Bronchial epithelial cell (primary cell): ENCODE measurements around the gene SEMA3F. TPM values are rescaled to one million over a fixed set of nuclear protein-coding genes. Genes with fewer than 3 reads are reported as not detected.
A peak's percentile ranks its signal among the peaks of the same experiment; 100 is the strongest.

ENCODE experiments used
- DNase-seq: peaks from one replicate; pipeline ENCODE4 v3.0.0-alpha.2; 2010; ENCODE audit warnings: low read depth
- FAIRE-seq: peaks from 2 replicates; lab custom pipeline; 2011; peaks lifted over from hg19 to GRCh38; lab: Jason Lieb, UNC
- H3K27me3 ChIP-seq: 2 replicates; pipeline ENCODE4 v1.5.1; 2011; ENCODE audit warnings: low read length; ENCODE audit not compliant: control insufficient read depth, insufficient read depth
- H3K36me3 ChIP-seq: 2 replicates; pipeline ENCODE4 v1.5.1; 2011; ENCODE audit warnings: low read length; ENCODE audit not compliant: control insufficient read depth, insufficient read depth
- H3K4me3 ChIP-seq: 2 replicates; pipeline ENCODE4 v1.5.1; 2011; ENCODE audit warnings: mild to moderate bottlenecking, low read depth, low read length, control low read depth
- CTCF ChIP-seq: IDR thresholded peaks from 2 replicates; pipeline ENCODE4 v1.5.1; 2011; ENCODE audit warnings: mild to moderate bottlenecking, moderate library complexity, low read length, control low read depth, inconsistent platforms; ENCODE audit not compliant: insufficient read depth, severe bottlenecking
- total RNA-seq: library from RNA; depleted of rRNA; stranded (reverse); fragments of >200 nt; gene quantifications from 2 replicates; pipeline ENCODE4 v1.2.1, GENCODE V29; 2014

SEMA3F gene
- total RNA-seq, 1 donor from 2014 or later: 35.5 TPM

- Histone ChIP-seq H3K4me3 (no peak overlapping the region), H3K27me3 (no peaks in the 10 kb centered on the region), H3K36me3 (peaks cover 40% of the 10 kb centered on the region)
- FAIRE-seq (peak; percentile 13), DNase-seq (peak; percentile 75)
- TF ChIP-seq CTCF: no peak
Observed at GRCh38 chr3:50161320-50161719, 6.2 kb downstream of the SEMA3F start.

DNA sequence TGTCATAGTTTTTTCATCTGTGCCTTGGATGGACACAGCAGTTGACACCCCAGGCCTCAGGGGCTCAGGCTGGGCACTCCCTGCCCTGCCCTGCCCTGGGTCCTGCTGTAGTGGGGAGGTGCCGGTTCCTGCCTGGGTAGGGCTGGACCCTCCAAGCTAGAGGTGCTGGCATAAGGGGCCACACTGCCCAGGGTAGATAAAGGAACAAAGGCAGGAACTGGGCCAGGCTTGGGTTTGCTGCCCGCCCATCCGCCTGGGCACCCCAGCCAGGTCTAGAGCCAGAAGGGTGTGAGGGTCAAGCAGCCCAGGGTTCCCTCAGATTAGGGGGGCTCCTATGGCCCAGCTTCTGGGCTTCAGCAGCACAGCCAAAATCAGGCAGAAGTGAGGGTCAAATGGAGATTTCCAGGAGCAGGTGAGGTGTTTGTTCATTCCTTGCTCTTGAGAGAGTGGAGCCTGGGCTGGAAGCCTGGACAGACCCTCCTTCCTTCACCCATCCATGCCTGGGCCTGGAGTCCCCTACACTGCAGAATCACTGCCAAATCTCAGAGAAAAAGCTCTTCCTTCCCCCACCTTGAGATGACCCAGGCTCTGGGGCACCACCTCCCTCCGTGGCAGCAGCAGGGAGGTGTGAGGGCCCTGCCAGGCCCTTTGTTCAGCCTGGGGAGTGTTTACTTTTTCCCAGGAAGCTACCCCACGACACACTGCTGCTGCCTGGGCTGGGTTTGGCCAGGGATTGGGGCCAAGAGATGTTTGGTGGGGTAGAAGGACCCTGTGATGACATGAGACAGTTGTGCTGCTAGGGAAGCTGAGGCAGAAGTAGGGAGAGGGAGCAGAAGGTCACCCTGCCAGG lies 7.1 kb downstream of the SEMA3F start:
- peaks cover 46% of the 10 kb centered on the region for H3K36me3 ChIP-seq
- no peak for TF ChIP-seq CTCF
- DNase-seq (no peak), FAIRE-seq (no peak)
- H3K27me3 ChIP-seq: no peaks in the 10 kb centered on the region
- no peak overlapping the region for H3K4me3 ChIP-seq

DNA sequence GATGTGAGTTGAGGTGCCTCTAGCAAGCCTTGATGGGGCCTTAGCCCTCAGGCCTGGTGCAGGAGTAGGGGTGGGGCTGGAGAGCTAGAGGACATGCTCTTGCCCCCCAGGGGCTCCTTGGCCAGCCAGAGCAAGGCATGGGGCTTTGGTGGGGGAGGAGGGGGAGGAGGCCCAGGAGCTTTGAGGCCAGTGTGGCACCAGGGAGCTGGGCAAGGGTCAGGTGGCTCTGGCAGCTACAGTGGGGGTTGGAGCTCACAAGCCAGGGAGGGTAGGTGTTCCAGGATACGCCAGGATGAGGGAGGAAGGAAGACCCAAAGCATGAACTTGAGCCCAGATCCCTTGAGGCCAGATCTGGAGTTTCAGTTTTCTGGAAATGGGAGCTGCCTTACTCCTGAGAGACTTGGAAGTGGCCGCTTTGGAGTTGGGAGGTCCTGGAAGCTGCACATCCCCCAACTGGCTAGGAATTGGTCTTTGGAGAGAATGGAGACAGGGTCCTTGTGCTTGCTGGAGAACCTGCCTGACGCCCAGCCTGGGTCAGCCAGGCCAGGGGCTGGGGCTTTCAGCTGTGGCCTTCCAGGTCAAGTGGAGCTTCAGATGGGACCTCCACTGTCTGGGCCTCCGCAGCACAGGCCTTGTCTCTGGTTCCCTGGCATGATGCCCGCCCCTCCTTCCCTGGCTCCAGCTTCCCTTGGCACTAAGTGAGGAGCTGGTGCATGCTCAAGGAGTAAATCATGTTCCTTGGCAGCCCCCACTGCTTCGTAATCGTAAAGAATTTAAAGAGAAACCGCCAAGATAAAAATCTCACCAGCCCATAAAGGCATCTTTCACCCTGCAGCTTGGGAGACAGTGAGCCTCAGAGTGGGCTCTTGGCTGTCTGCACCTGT lies 8.7 kb downstream of the SEMA3F start:
- FAIRE-seq: no peak
- Histone ChIP-seq H3K27me3 (no peaks in the 10 kb centered on the region), H3K36me3 (peaks cover 55% of the 10 kb centered on the region), H3K4me3 (no peak overlapping the region)
- DNase-seq: peak; percentile 88
- TF ChIP-seq CTCF: no peak

GRCh38 chr3:50164481-50164880 lies 9.4 kb downstream of the SEMA3F start:
- Histone ChIP-seq H3K27me3 (no peaks in the 10 kb centered on the region), H3K36me3 (peaks cover 57% of the 10 kb centered on the region), H3K4me3 (no peak overlapping the region)
- peak; percentile 89 for FAIRE-seq
- TF ChIP-seq CTCF: no peak
- DNase-seq: no peak

DNA sequence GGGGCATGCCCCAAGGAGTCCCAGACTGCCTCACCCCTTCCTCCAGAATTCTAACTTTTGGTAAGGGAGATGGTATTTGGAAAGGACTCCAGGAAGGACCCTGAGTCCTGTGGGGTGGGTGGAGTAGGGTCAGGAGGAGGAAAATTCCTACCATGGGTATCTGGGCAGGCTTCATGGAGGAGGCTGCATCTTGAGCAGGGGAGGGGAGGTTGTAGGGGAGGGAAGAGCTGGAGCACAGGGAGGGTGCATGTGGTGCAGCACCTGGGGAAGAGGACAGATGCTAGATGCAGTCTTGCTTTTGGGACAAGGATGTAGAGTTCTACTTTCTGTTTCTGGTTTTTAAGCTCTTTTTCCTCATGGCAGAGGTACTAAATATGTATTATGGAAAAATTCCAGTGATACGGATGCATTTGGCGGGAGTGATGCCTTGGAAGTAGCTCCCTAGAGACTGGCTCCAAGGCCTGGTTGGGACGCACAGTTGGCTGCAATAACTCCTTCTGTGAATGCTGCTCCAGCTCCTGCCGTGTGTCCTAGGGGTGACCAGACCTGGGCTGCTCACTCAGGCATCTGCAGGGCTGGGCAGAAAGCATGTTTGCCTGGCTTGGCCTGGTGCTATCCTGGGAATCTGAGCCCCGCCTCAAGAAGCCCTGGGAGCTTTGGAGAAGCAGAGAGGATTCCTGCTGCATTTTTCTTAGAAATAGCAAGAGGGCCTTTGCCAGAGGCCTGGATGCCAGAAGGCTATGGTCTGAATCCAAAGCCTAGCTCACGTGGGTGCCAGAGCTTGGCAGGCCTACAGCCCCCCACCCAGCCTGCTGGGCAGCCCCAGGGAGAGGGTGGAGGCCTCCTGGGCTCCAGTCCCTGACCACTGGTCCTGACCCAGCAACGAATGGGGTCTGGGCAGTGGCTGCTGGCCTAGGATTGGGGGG lies 10.1 kb downstream of the SEMA3F start:
- no peak overlapping the region for H3K4me3 ChIP-seq

More for the DNA sequence above, 10.1 kb downstream of the SEMA3F start:
- Histone ChIP-seq H3K27me3 (no peaks in the 10 kb centered on the region), H3K36me3 (peaks cover 56% of the 10 kb centered on the region)
- no peak for TF ChIP-seq CTCF
- FAIRE-seq (no peak), DNase-seq (no peak)
